Measurements from ENCODE around the gene RNF208. TPM values are rescaled to one million over a fixed set of nuclear protein-coding genes. Genes with fewer than 3 reads are reported as not detected.

The RNF208 gene
- total and polyA plus RNA-seq, 2 donors (not counting 3 experiments of a cell fraction or from before 2014, with no cell fraction given), result 1.3 to 4.8 TPM

GRCh38 chr9:137223078-137223970 is 1.3 kb upstream of the RNF208 start:
- peak; percentile 98 for DNase-seq (ENCODE audit: low read depth, low spot score)
- peak overlapping the region; percentile 86 for H3K4me2 ChIP-seq (ENCODE audit: insufficient read depth, low read length)
- peak overlapping the region; percentile 80 to 91 (median 82) for H3K4me3 ChIP-seq (replicated peaks in 1 of 3; ENCODE audit: insufficient read depth in 1 of 3, low read depth in 1 of 3, low read length in 3 of 3)
- no peaks in the 10 kb centered on the region for H4K20me1 ChIP-seq (replicated peaks; ENCODE audit: control insufficient read depth, extremely low read depth, insufficient read depth, low read length)
- POLR2A ChIA-PET, result interaction anchor here (0.6 to 1.9 kb wide), 6 partner anchors 17 to 377 kb away, joined by 3 to 10 read pairs (median 6); partner anchors contain the start of genes TPRN and TUBB4B
- H3K9me1 ChIP-seq (replicated peaks; ENCODE audit: control insufficient read depth, extremely low read depth, insufficient read depth, low read length), result no peaks in the 10 kb centered on the region
- CTCF ChIA-PET, result interaction anchor here (0.6 to 6.3 kb wide), 12 partner anchors 8 to 105 kb away, joined by 3 to 63 read pairs (median 8); partner anchors contain the start of genes NDOR1, SSNA1 and TMEM203
- H3K4me1 ChIP-seq (ENCODE audit: control insufficient read depth, extremely low read depth, insufficient read depth, low read length), result peaks cover 18% of the 10 kb centered on the region
- peak; percentile 96 for FAIRE-seq
- no peaks in the 10 kb centered on the region for H3K36me3 ChIP-seq (ENCODE audit: control insufficient read depth in 2 of 2, extremely low read depth in 1 of 2, insufficient read depth in 2 of 2, low read length in 2 of 2)
- peak overlapping the region; percentile 70 for H3K9ac ChIP-seq (replicated peaks; ENCODE audit: extremely low read depth, insufficient read depth, low read length)
- TF ChIP-seq MYC (IDR thresholded peaks at IDR 0.05; ENCODE audit: low read depth, low read length) (no peak), GATA2 (IDR thresholded peaks at IDR 0.05; ENCODE audit: insufficient read depth, insufficient read length, low read depth, low read length) (no peak), POLR2A (IDR thresholded peaks at IDR 0.05; ENCODE audit: low read depth, low read length) (peak; percentile 78), CTCF (IDR thresholded peaks at IDR 0.05; ENCODE audit: extremely low read depth in 1 of 2, insufficient read depth in 1 of 2, low read depth in 1 of 2, low read length in 2 of 2) (no peak), JUN (IDR thresholded peaks at IDR 0.05; ENCODE audit: borderline replicate concordance, insufficient read depth, insufficient read length, low read depth) (no peak), MAX (IDR thresholded peaks at IDR 0.05; ENCODE audit: insufficient read depth, insufficient read length) (no peak), FOS (IDR thresholded peaks at IDR 0.05; ENCODE audit: borderline replicate concordance, insufficient read depth, low read length) (no peak), POLR2AphosphoS5 (IDR thresholded peaks at IDR 0.05; ENCODE audit: insufficient read depth, low read depth, low read length) (peak; percentile 88)
- intact Hi-C loops (cut with micrococcal nuclease), result loop anchor here (1.0 to 2.0 kb wide), 6 partner anchors 13 to 101 kb away; partner anchors contain the start of genes TPRN and TUBB4B
- no peaks in the 10 kb centered on the region for H3K27me3 ChIP-seq (ENCODE audit: control insufficient read depth in 2 of 2, insufficient read depth in 2 of 2, low read length in 2 of 2)
- peak overlapping the region; percentile 95 for H2AFZ ChIP-seq (ENCODE audit: low read depth, low read length)
- no peaks in the 10 kb centered on the region for H3K79me2 ChIP-seq (ENCODE audit: control insufficient read depth, insufficient read depth, low read length)
- dilution Hi-C loops (cut with MboI; ENCODE audit: extremely low pct_ligation_motif_present, low sequenced_read_pairs), result no loop called here
- H3K27ac ChIP-seq (ENCODE audit: insufficient read depth, low read depth, low read length), result peak overlapping the region; percentile 68
- BruUV-seq (replicated peaks), result TSS peak; percentile 95
- no peaks in the 10 kb centered on the region for H3K9me3 ChIP-seq (replicated peaks; ENCODE audit: control insufficient read depth, insufficient read depth, low read length)

All from endothelial cell of umbilical vein (primary cell).